Measurements from ENCODE around the gene NLRP13.

DNA sequence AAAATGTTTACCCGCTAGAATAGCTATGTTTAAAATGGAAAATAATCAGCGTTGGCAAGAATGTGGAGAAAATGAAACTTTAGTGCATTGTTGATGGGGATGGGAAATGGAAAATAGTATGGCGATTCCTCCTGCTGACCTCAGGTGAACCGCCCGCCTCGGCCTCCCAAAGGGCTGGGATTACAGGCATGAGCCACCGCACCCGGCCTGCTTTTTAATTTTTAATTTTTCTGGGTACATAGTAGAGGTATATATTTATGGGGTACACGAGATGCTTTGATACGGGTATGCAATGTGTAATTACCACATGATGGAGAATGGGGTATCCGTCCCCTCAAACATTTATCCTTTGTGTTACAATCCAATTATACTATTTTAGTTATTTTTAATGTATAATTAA is 8.2 kb upstream of the NLRP13 start:
- TF ChIP-seq, protein P1, sequence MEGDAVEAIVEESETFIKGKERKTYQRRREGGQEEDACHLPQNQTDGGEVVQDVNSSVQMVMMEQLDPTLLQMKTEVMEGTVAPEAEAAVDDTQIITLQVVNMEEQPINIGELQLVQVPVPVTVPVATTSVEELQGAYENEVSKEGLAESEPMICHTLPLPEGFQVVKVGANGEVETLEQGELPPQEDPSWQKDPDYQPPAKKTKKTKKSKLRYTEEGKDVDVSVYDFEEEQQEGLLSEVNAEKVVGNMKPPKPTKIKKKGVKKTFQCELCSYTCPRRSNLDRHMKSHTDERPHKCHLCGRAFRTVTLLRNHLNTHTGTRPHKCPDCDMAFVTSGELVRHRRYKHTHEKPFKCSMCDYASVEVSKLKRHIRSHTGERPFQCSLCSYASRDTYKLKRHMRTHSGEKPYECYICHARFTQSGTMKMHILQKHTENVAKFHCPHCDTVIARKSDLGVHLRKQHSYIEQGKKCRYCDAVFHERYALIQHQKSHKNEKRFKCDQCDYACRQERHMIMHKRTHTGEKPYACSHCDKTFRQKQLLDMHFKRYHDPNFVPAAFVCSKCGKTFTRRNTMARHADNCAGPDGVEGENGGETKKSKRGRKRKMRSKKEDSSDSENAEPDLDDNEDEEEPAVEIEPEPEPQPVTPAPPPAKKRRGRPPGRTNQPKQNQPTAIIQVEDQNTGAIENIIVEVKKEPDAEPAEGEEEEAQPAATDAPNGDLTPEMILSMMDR (IDR thresholded peaks at IDR 0.05), result no peak
- TF ChIP-seq SIN3A (IDR thresholded peaks at IDR 0.05; ENCODE audit: borderline replicate concordance, insufficient read depth, low read depth, low read length), result no peak

All from Panc1 (cell line).